K562 (cell line): Measurements from ENCODE around the gene BCL2L15. TPM values are rescaled to one million over a fixed set of nuclear protein-coding genes. Genes with fewer than 3 reads are reported as not detected.

Experiments
- ARID2 ChIP-seq: fragments of 450-650 bp; IDR thresholded peaks from 2 replicates; pipeline ENCODE4 v1.6.1; 2017; ENCODE audit warnings: antibody characterized with exemption, mild to moderate bottlenecking
- BHLHE40 ChIP-seq: IDR thresholded peaks from 2 replicates; pipeline ENCODE4 v1.6.1; 2011; ENCODE audit warnings: low read length, improper control_type of control experiment
- CBX3 ChIP-seq, 2 experiments: IDR thresholded peaks; 1 replicate in 1 of 2; 2 replicates in 1 of 2; pipeline ENCODE4 v1.6.1; 2012; ENCODE audit warnings: inconsistent platforms in 2 of 2, low read length in 2 of 2, borderline replicate concordance in 1 of 2, control low read depth in 1 of 2
- ELF4 ChIP-seq: fragments of 450-650 bp; formaldehyde crosslinking; IDR thresholded peaks from 2 replicates; pipeline ENCODE4 v1.4.0; 2022; ENCODE audit warnings: missing genetic modification characterization
- HNRNPL ChIP-seq: fragments of 200-400 bp; formaldehyde crosslinking; IDR thresholded peaks from 2 replicates; pipeline ENCODE4 v1.6.1; 2017; ENCODE audit warnings: low read depth, mild to moderate bottlenecking, low read length
- KLF13 ChIP-seq: fragments of 450-650 bp; IDR thresholded peaks from 2 replicates; pipeline ENCODE4 v1.6.1; 2016; ENCODE audit warnings: missing genetic modification characterization, low read depth, mild to moderate bottlenecking, missing compliant biosample characterization, moderate library complexity, borderline replicate concordance
- KLF16 ChIP-seq: IDR thresholded peaks from 2 replicates; pipeline ENCODE4 v1.6.1; 2016; ENCODE audit warnings: antibody characterized with exemption
- NFIX ChIP-seq: fragments of 250-450 bp; sonication (Bioruptor Pico); IDR thresholded peaks from 2 replicates; pipeline ENCODE4 v1.4.0; 2020; ENCODE audit warnings: low read depth, mild to moderate bottlenecking, moderate library complexity
- PHTF2 ChIP-seq: fragments of 250-450 bp; sonication (Bioruptor Pico); IDR thresholded peaks from 2 replicates; pipeline ENCODE4 v1.5.0; 2021; ENCODE audit warnings: mild to moderate bottlenecking
- POLR2G ChIP-seq: fragments of 200-400 bp; formaldehyde crosslinking; IDR thresholded peaks from 2 replicates; pipeline ENCODE4 v1.6.1; 2017; ENCODE audit warnings: low read depth, mild to moderate bottlenecking, antibody characterized with exemption, low read length, moderate library complexity
- RAD21 ChIP-seq, 2 experiments: fragments of 250-450 bp in 1 of 2; fragments of 450-650 bp in 1 of 2; sonication (Bioruptor Pico) in 1 of 2; formaldehyde crosslinking in 1 of 2; IDR thresholded peaks in 1 of 2; conservative IDR thresholded peaks in 1 of 2; 2 replicates each; pipeline versions ENCODE4 v1.4.0 to v1.8.0; 2020 to 2022; ENCODE audit warnings: mild to moderate bottlenecking in 2 of 2, moderate library complexity in 1 of 2
- SMC3 ChIP-seq: conservative IDR thresholded peaks from 2 replicates; pipeline ENCODE4 v1.6.1; 2011; ENCODE audit warnings: low read depth, low read length, improper control_type of control experiment; ENCODE audit not compliant: insufficient read depth
- TAL1 ChIP-seq: fragments of 450-650 bp; IDR thresholded peaks from 2 replicates; pipeline ENCODE4 v1.6.1; 2016; ENCODE audit warnings: mild to moderate bottlenecking
- ZBTB17 ChIP-seq: fragments of 450-650 bp; formaldehyde crosslinking; IDR thresholded peaks from 2 replicates; pipeline ENCODE4 v1.4.0; 2020; ENCODE audit warnings: mild to moderate bottlenecking
- ZNF384 ChIP-seq: IDR thresholded peaks from 2 replicates; pipeline ENCODE4 v1.6.1; 2012; ENCODE audit warnings: low read depth, low read length, improper control_type of control experiment
- ZNF444 ChIP-seq: fragments of 250-450 bp; sonication (Bioruptor Pico); IDR thresholded peaks from 2 replicates; pipeline ENCODE4 v1.4.0; 2020; ENCODE audit warnings: mild to moderate bottlenecking, moderate library complexity
- ZNF780A ChIP-seq: fragments of 250-450 bp; sonication (Bioruptor Pico); IDR thresholded peaks from 2 replicates; pipeline ENCODE4 v1.5.0; 2021; ENCODE audit warnings: mild to moderate bottlenecking
- ZZZ3 ChIP-seq: fragments of 450-650 bp; IDR thresholded peaks from 2 replicates; pipeline ENCODE4 v1.6.1; 2016; ENCODE audit warnings: antibody characterized with exemption, mild to moderate bottlenecking, moderate library complexity
- polyA plus RNA-seq, 8 experiments: library from polyadenylated mRNA; depleted of rRNA in 4 of 8; stranded (reverse) in 5 of 8; unstranded in 3 of 8; fragments of >200 nt; fragmentation: Nextera tagmentation in 2 of 8; fragmentation: Illumina TruSeq in 1 of 8; extraction: Ambion mirVana in 2 of 8; extraction: Trizol in 1 of 8; gene quantifications; 2 replicates each; pipeline versions ENCODE4 v1.2.1 to v1.2.3, GENCODE V29; 2011 to 2014; ENCODE audit warnings: inconsistent platforms in 1 of 8, missing spikeins in 1 of 8
- total RNA-seq, 7 experiments: library from RNA; depleted of rRNA in 6 of 7; stranded (reverse); fragments of >200 nt in 6 of 7; fragmentation: Illumina TruSeq in 2 of 7; extraction: Trizol in 2 of 7; gene quantifications; 2 replicates each; pipeline versions ENCODE4 v1.2.1 to v1.2.3, GENCODE V29; 2011 to 2021; ENCODE audit warnings: low replicate concordance in 1 of 7
- TF ChIP-seq, protein P1 (sequence below): fragments of 250-450 bp; sonication (Bioruptor Pico); IDR thresholded peaks from 2 replicates; pipeline ENCODE4 v1.5.0; 2021; ENCODE audit warnings: mild to moderate bottlenecking, moderate library complexity
- TF ChIP-seq, protein P2 (sequence below), 2 experiments: fragments of 200-800 bp in 1 of 2; sonication (Bioruptor generic) in 1 of 2; sonication (generic) in 1 of 2; formaldehyde crosslinking in 1 of 2; IDR thresholded peaks in 1 of 2; conservative IDR thresholded peaks in 1 of 2; 2 replicates each; pipeline versions ENCODE4 v1.5.0 to v1.6.1; 2016 to 2020; ENCODE audit warnings: missing compliant biosample characterization in 1 of 2, missing genetic modification characterization in 1 of 2, missing genetic modification reagents in 1 of 2

BCL2L15 gene
- total and polyA plus RNA-seq, 9 of the 15 experiments (the other 6 are each of a cell fraction or from before 2014, with no cell fraction given) = 0.06 to 0.42 (median 0.28) TPM; not detected in 1

DNA sequence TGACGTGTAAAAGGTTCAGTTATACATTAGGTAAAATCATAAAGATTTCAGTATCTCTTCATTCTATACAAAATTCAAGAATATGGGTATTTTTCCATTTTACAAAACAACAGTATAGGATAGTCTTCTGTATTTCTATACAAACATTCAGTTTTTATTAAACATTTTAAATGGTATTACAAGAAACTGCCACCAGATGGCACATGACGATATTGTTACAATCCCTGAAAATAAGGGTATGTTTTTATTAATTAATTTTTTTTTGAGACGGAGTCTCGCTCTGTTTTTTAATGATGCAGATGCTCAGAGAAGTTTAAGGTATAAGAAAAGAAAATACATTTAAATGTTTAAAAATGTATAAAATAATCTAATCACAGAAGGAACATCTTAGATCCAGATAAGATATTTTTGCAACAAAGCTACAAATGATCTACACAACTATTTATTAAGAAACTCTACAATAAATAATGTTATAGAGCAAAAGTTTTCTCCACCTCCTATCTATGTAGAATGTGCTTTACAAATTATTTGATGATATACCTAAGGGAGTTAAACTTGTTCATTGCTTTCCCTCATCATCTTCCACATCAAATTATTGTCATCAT, 51.6 kb downstream of the BCL2L15 start (continued):
- TF ChIP-seq, protein P1, sequence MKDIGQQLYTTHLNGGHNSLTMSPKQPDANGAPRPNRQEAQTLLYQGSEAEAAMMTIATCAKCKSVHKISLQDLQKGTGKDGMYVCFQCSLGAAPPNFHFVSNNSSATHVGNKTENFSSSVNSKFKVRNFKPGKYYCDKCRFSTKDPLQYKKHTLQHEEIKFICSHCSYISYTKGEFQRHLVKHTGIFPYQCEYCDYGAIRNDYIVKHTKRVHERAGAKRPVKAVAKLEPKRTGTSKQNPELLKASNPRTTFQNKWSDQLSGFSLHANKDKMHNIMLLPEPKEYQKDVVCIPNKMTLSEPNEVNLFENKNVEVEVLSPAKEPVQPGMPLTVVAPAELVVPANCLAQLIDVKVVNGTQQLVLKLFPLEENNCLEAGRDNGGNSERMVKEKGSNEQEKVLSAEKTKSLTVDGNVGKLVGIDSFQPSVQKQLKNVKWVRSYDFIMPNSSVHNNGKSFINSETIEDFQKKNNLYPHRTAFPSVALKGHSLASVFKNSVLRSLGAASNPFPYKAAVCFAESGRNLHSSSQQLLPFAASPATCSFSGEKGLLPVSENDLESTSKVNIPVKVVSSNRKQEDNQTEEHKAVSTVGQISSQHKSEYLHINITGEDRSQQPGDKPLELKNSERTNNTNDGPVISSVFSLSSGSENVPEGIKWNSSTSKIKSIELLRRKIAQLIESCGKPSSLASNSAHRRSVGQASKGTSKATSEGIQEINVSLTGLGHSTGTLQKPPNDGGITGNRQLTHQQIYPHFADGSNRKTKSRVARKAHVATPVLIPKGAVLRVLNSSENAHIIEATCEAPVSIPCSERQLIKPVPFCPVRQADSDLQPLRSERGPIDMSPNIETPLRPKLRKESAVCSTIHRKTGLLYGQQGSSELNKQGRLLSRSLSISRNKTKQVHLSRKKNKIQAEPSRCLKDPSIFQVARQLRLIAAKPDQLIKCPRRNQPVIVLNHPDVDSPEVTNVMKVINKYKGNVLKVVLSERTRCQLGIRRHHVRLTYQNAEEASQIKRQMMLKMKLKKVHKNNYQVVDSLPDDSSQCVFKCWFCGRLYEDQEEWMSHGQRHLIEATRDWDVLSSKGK (CRISPR knock-in tag) = no peak
- TF ChIP-seq BHLHE40 = no peak
- TF ChIP-seq ZNF384 = peak; percentile 61; the same call in 1 of the 2 replicates
- TF ChIP-seq KLF16 = 0 out of 2 replicates have a peak, but pooled peaks have one; percentile 11
- TF ChIP-seq ELF4 = no peak
- no peak for TF ChIP-seq ARID2
- TF ChIP-seq, protein P2, sequence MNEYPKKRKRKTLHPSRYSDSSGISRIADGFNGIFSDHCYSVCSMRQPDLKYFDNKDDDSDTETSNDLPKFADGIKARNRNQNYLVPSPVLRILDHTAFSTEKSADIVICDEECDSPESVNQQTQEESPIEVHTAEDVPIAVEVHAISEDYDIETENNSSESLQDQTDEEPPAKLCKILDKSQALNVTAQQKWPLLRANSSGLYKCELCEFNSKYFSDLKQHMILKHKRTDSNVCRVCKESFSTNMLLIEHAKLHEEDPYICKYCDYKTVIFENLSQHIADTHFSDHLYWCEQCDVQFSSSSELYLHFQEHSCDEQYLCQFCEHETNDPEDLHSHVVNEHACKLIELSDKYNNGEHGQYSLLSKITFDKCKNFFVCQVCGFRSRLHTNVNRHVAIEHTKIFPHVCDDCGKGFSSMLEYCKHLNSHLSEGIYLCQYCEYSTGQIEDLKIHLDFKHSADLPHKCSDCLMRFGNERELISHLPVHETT (CRISPR knock-in tag; conservative IDR thresholded peaks at IDR 0.05 in 1 of 2, IDR thresholded peaks at IDR 0.05 in 1 of 2) = 0 out of 4 replicates have a peak, but pooled peaks of 1 of the 2 experiments have one; percentile 28
- no peak for TF ChIP-seq KLF13 (tag)
- peak; percentile 88 to 89 for TF ChIP-seq RAD21 (CRISPR knock-in tag; conservative IDR thresholded peaks at IDR 0.05 in 1 of 2, IDR thresholded peaks at IDR 0.05 in 1 of 2)
- TF ChIP-seq POLR2G = no peak
- TF ChIP-seq HNRNPL = no peak
- TF ChIP-seq ZZZ3 = no peak
- TF ChIP-seq CBX3 (IDR thresholded peaks at IDR 0.05; ENCODE audit: borderline replicate concordance in 1 of 2, low read length in 2 of 2) = no peak
- TF ChIP-seq SMC3 = peak; percentile 62
- no peak for TF ChIP-seq ZNF444
- peak; percentile 93 for TF ChIP-seq ZBTB17 (CRISPR knock-in tag)
- no peak for TF ChIP-seq ZNF780A (CRISPR knock-in tag)
- TF ChIP-seq NFIX (CRISPR knock-in tag) = no peak
- TF ChIP-seq PHTF2 (CRISPR knock-in tag) = no peak
- TF ChIP-seq TAL1 = no peak
